GM12891 (cell line): ENCODE measurements around the gene RBM24.

ENCODE experiments used
- POLR2A ChIP-seq: IDR thresholded peaks from 2 replicates; pipeline ENCODE4 v1.6.1; 2011; ENCODE audit warnings: low read depth, low read length, control low read depth
- POLR2AphosphoS5 ChIP-seq: IDR thresholded peaks from 2 replicates; pipeline ENCODE4 v1.6.1; 2011; ENCODE audit warnings: low read depth, low read length, control low read depth

- no peak for TF ChIP-seq POLR2AphosphoS5
- TF ChIP-seq POLR2A = no peak
These were observed 55.3 kb downstream of the RBM24 start for GRCh38 chr6:17336425-17336824.
